ENCODE measurements around the gene GRAP2.

GRAP2 gene

DNA sequence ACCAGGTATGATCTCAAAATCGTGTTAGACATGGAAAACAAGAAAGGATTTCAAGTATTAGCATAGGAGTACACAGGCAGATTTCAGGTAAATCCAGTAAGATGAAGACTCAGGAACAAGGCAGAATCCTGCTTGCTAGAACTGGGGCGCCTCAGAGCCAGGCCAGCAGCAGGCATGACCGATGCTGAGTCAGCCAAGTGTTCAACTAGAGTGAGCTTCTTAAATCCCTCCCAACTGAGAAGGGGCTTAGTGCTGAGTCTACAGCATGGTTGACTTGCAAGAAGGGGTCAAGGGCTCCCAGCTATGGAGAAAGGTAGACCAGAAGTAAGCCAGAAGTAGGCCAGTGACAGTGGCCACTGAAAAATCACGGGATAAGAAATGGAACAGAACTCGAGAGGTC lies 12.4 kb downstream of the GRAP2 start:
- H3K9ac ChIP-seq (ENCODE audit: low read length) = no peak overlapping the region
- H3K9me3 ChIP-seq (replicated peaks; ENCODE audit: insufficient read depth, low read length) = no peaks in the 10 kb centered on the region
- DNase-seq = no peak
- no peaks in the 10 kb centered on the region for H3K4me1 ChIP-seq (ENCODE audit: low read length)
- no peaks in the 10 kb centered on the region for H3K36me3 ChIP-seq (replicated peaks; ENCODE audit: insufficient read depth, low read length)
- H4K20me1 ChIP-seq (ENCODE audit: insufficient read depth, low read length) = no peaks in the 10 kb centered on the region
- H3K79me2 ChIP-seq (ENCODE audit: low read length) = no peaks in the 10 kb centered on the region
- H3K4me3 ChIP-seq (ENCODE audit: low read length) = no peak overlapping the region
- no peak overlapping the region for H3K27ac ChIP-seq (ENCODE audit: low read length)
- H3F3A ChIP-seq (ENCODE audit: insufficient read depth, low read length) = no peaks in the 10 kb centered on the region
- H3K9me2 ChIP-seq (replicated peaks; ENCODE audit: insufficient read depth, low read length) = no peaks in the 10 kb centered on the region
- no peak overlapping the region for H3K4me2 ChIP-seq (ENCODE audit: low read depth, low read length)
- TF ChIP-seq EZH2phosphoT487 (IDR thresholded peaks at IDR 0.05; ENCODE audit: low read length) = no peak
- TF ChIP-seq, protein P1, sequence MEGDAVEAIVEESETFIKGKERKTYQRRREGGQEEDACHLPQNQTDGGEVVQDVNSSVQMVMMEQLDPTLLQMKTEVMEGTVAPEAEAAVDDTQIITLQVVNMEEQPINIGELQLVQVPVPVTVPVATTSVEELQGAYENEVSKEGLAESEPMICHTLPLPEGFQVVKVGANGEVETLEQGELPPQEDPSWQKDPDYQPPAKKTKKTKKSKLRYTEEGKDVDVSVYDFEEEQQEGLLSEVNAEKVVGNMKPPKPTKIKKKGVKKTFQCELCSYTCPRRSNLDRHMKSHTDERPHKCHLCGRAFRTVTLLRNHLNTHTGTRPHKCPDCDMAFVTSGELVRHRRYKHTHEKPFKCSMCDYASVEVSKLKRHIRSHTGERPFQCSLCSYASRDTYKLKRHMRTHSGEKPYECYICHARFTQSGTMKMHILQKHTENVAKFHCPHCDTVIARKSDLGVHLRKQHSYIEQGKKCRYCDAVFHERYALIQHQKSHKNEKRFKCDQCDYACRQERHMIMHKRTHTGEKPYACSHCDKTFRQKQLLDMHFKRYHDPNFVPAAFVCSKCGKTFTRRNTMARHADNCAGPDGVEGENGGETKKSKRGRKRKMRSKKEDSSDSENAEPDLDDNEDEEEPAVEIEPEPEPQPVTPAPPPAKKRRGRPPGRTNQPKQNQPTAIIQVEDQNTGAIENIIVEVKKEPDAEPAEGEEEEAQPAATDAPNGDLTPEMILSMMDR (IDR thresholded peaks at IDR 0.05; ENCODE audit: low read length) = no peak
- H2AFZ ChIP-seq (ENCODE audit: low read length) = no peak overlapping the region
- no peaks in the 10 kb centered on the region for H3K27me3 ChIP-seq (replicated peaks; ENCODE audit: insufficient read depth, low read length)

- Histone ChIP-seq H3K9me3 (replicated peaks; ENCODE audit: insufficient read depth, low read length) (no peaks in the 10 kb centered on the region), H3K79me2 (ENCODE audit: low read length) (no peaks in the 10 kb centered on the region), H3F3A (ENCODE audit: insufficient read depth, low read length) (no peaks in the 10 kb centered on the region), H3K27ac (ENCODE audit: low read length) (no peak overlapping the region), H3K4me2 (ENCODE audit: low read depth, low read length) (no peak overlapping the region), H3K36me3 (replicated peaks; ENCODE audit: insufficient read depth, low read length) (no peaks in the 10 kb centered on the region), H2AFZ (ENCODE audit: low read length) (no peak overlapping the region), H3K27me3 (replicated peaks; ENCODE audit: insufficient read depth, low read length) (no peaks in the 10 kb centered on the region), H4K20me1 (ENCODE audit: insufficient read depth, low read length) (no peaks in the 10 kb centered on the region), H3K4me1 (ENCODE audit: low read length) (no peaks in the 10 kb centered on the region), H3K4me3 (ENCODE audit: low read length) (no peak overlapping the region), H3K9me2 (replicated peaks; ENCODE audit: insufficient read depth, low read length) (no peaks in the 10 kb centered on the region), H3K9ac (ENCODE audit: low read length) (no peak overlapping the region)
- no peak for DNase-seq
- TF ChIP-seq EZH2phosphoT487 (IDR thresholded peaks at IDR 0.05; ENCODE audit: low read length) (no peak), EZH2 (optimal IDR thresholded peaks at IDR 0.05; ENCODE audit: low read depth, low read length) (no peak)
- TF ChIP-seq, protein P1 (IDR thresholded peaks at IDR 0.05; ENCODE audit: low read length) = no peak
Observed at GRCh38 chr22:39913886-39914285, 13.0 kb downstream of the GRAP2 start.

- no peak for DNase-seq
- H3K4me2 ChIP-seq (ENCODE audit: low read depth, low read length) = no peak overlapping the region
- no peak overlapping the region for H3K9ac ChIP-seq (ENCODE audit: low read length)
- H3K4me3 ChIP-seq (ENCODE audit: low read length) = no peak overlapping the region
- no peaks in the 10 kb centered on the region for H3K9me2 ChIP-seq (replicated peaks; ENCODE audit: insufficient read depth, low read length)
- H3K27ac ChIP-seq (ENCODE audit: low read length) = no peak overlapping the region
- no peaks in the 10 kb centered on the region for H3K4me1 ChIP-seq (ENCODE audit: low read length)
- TF ChIP-seq EZH2 (optimal IDR thresholded peaks at IDR 0.05; ENCODE audit: low read depth, low read length) (no peak), EZH2phosphoT487 (IDR thresholded peaks at IDR 0.05; ENCODE audit: low read length) (no peak)
- TF ChIP-seq, protein P1 (IDR thresholded peaks at IDR 0.05; ENCODE audit: low read length) = no peak
- H3K36me3 ChIP-seq (replicated peaks; ENCODE audit: insufficient read depth, low read length) = no peaks in the 10 kb centered on the region
- no peaks in the 10 kb centered on the region for H3K79me2 ChIP-seq (ENCODE audit: low read length)
- H3F3A ChIP-seq (ENCODE audit: insufficient read depth, low read length) = no peaks in the 10 kb centered on the region
- no peaks in the 10 kb centered on the region for H3K9me3 ChIP-seq (replicated peaks; ENCODE audit: insufficient read depth, low read length)
- H4K20me1 ChIP-seq (ENCODE audit: insufficient read depth, low read length) = no peaks in the 10 kb centered on the region
- no peak overlapping the region for H2AFZ ChIP-seq (ENCODE audit: low read length)
- H3K27me3 ChIP-seq (replicated peaks; ENCODE audit: insufficient read depth, low read length) = no peaks in the 10 kb centered on the region
Observed at GRCh38 chr22:39914584-39914983, 13.7 kb downstream of the GRAP2 start.
